ENCODE measurements around the gene PLXNB1.

DNA sequence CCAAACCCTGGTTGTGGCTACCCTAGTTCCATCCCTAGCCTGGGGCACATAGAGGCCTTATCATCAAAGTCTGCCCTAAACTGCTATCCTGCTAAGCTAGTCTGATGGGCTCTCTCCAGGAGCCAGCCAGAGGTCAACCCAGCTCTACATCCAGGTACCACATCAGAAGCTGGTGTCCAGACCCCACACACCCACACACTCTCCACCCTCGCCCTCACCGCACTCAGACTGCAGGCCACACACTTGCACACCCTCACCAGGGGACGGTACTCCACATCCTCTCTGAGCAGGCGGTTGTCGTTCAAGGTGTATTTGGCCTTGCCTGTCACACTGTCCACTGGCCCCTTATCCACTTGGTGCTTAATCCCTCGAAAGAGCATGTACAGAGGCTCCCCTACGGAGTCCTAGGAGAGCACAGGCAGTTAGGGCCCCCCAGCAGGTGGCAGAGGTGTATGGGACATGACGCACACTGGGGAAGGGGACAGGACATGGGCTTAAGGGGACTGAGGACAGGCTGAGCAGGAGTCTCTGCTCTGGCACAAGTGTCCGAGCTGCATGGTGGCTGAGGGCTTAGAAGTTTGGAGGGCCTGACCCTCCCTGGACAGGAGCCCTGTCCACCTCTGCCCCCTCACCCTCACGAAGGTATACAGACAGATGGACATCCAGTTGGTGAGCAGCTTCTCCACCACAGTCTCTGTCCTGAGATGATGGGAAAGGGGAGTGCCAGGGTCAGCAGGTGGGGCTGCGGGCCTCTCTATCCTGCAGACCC is 18.1 kb downstream of the PLXNB1 start:
- TF ChIP-seq, protein P1, sequence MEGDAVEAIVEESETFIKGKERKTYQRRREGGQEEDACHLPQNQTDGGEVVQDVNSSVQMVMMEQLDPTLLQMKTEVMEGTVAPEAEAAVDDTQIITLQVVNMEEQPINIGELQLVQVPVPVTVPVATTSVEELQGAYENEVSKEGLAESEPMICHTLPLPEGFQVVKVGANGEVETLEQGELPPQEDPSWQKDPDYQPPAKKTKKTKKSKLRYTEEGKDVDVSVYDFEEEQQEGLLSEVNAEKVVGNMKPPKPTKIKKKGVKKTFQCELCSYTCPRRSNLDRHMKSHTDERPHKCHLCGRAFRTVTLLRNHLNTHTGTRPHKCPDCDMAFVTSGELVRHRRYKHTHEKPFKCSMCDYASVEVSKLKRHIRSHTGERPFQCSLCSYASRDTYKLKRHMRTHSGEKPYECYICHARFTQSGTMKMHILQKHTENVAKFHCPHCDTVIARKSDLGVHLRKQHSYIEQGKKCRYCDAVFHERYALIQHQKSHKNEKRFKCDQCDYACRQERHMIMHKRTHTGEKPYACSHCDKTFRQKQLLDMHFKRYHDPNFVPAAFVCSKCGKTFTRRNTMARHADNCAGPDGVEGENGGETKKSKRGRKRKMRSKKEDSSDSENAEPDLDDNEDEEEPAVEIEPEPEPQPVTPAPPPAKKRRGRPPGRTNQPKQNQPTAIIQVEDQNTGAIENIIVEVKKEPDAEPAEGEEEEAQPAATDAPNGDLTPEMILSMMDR (conservative IDR thresholded peaks at IDR 0.05), result no peak
- TF ChIP-seq EZH2 (IDR thresholded peaks at IDR 0.05; ENCODE audit: low read depth), result no peak

All from PC-9 (cell line).